WTC11 (cell line): Measurements from ENCODE around the gene GNG2. TPM values are rescaled to one million over a fixed set of nuclear protein-coding genes. Genes with fewer than 3 reads are reported as not detected.

Experiments
- ATAC-seq: fragments of 200-7000 bp; cut with Tn5 transposase; 2 replicates; pipeline ENCODE4 v1.10.0; 2021; ENCODE audit warnings: mild to moderate bottlenecking, moderate library complexity
- CTCF ChIA-PET: fragments of 300-600 bp; sonication (Branson Sonifier 250); formaldehyde crosslinking; loops from one replicate; lab custom pipeline; 2021; ENCODE audit warnings: antibody characterized with exemption; lab: Charles Lee
- POLR2A ChIA-PET: fragments of 350-600 bp; sonication (Branson Sonifier 250); formaldehyde crosslinking; loops from one replicate; lab custom pipeline; 2021; ENCODE audit warnings: antibody characterized with exemption; lab: Charles Lee
- DNase-seq: peaks from one replicate; pipeline ENCODE4 v3.0.0; 2021; ENCODE audit warnings: low spot score
- H3K27ac Mint-ChIP-seq: 2 replicates; pipeline ENCODE4 v1.8.0; 2021; ENCODE audit warnings: mixed read lengths
- H3K27me3 Mint-ChIP-seq: 2 replicates; pipeline ENCODE4 v1.8.0; 2021; ENCODE audit warnings: low read depth, mild to moderate bottlenecking, moderate library complexity, mixed read lengths
- H3K36me3 Mint-ChIP-seq: 2 replicates; pipeline ENCODE4 v1.8.0; 2021; ENCODE audit warnings: mixed read lengths
- H3K4me1 Mint-ChIP-seq: 2 replicates; pipeline ENCODE4 v1.8.0; 2022; ENCODE audit warnings: mixed read lengths
- H3K4me3 Mint-ChIP-seq: 2 replicates; pipeline ENCODE4 v1.8.0; 2021; ENCODE audit warnings: mild to moderate bottlenecking, moderate library complexity, mixed read lengths
- H3K9me3 Mint-ChIP-seq: 2 replicates; pipeline ENCODE4 v1.8.0; 2021; ENCODE audit warnings: mixed read lengths
- CBFB ChIP-seq: sonication (generic); formaldehyde crosslinking; IDR thresholded peaks from 2 replicates; pipeline ENCODE4 v1.8.1; 2022; ENCODE audit warnings: mild to moderate bottlenecking, low read depth, missing genetic modification reagents
- ELF4 ChIP-seq: sonication (generic); formaldehyde crosslinking; IDR thresholded peaks from 2 replicates; pipeline ENCODE4 v1.8.1; 2022; ENCODE audit warnings: low read depth, mild to moderate bottlenecking, moderate library complexity, missing genetic modification reagents
- FOXJ3 ChIP-seq: sonication (generic); formaldehyde crosslinking; IDR thresholded peaks from 2 replicates; pipeline ENCODE4 v1.9.0; 2021; ENCODE audit warnings: missing genetic modification reagents, mild to moderate bottlenecking, borderline replicate concordance
- GTF2I ChIP-seq: fragments of 250-450 bp; sonication (Bioruptor Pico); conservative IDR thresholded peaks from 2 replicates; pipeline ENCODE4 v1.4.0; 2021; ENCODE audit warnings: mild to moderate bottlenecking
- HMGA2 ChIP-seq: fragments of 250-450 bp; sonication (Bioruptor Pico); IDR thresholded peaks from 2 replicates; pipeline ENCODE4 v1.4.0; 2021; ENCODE audit warnings: mild to moderate bottlenecking, moderate library complexity
- IRF2 ChIP-seq: sonication (generic); formaldehyde crosslinking; IDR thresholded peaks from 2 replicates; pipeline ENCODE4 v1.8.0; 2022; ENCODE audit warnings: low read depth, missing genetic modification reagents, borderline replicate concordance
- JUN ChIP-seq: sonication (generic); formaldehyde crosslinking; IDR thresholded peaks from 2 replicates; pipeline ENCODE4 v1.8.0; 2023; ENCODE audit warnings: mild to moderate bottlenecking, missing genetic modification reagents
- MXD4 ChIP-seq: fragments of 250-450 bp; sonication (Bioruptor Pico); IDR thresholded peaks from 2 replicates; pipeline ENCODE4 v1.8.0; 2021; ENCODE audit warnings: mild to moderate bottlenecking, moderate library complexity, borderline replicate concordance
- NR2C2 ChIP-seq: sonication (generic); formaldehyde crosslinking; IDR thresholded peaks from 2 replicates; pipeline ENCODE4 v1.8.0; 2022; ENCODE audit warnings: mild to moderate bottlenecking, missing genetic modification reagents
- TCF7 ChIP-seq: sonication (generic); formaldehyde crosslinking; IDR thresholded peaks from 2 replicates; pipeline ENCODE4 v1.8.0; 2022; ENCODE audit warnings: mild to moderate bottlenecking, low read depth, missing genetic modification reagents, moderate library complexity
- ZNF219 ChIP-seq: sonication (generic); formaldehyde crosslinking; IDR thresholded peaks from 2 replicates; pipeline ENCODE4 v1.8.0; 2023; ENCODE audit warnings: missing genetic modification reagents, mild to moderate bottlenecking, borderline replicate concordance
- ZNF232 ChIP-seq: sonication (generic); formaldehyde crosslinking; IDR thresholded peaks from 2 replicates; pipeline ENCODE4 v1.8.0; 2022; ENCODE audit warnings: mild to moderate bottlenecking, missing genetic modification reagents
- ZNF317 ChIP-seq: sonication (generic); formaldehyde crosslinking; IDR thresholded peaks from 2 replicates; pipeline ENCODE4 v1.8.1; 2023; ENCODE audit warnings: low read depth, mild to moderate bottlenecking, moderate library complexity, missing genetic modification reagents, borderline replicate concordance
- ZNF423 ChIP-seq: fragments of 250-450 bp; sonication (Bioruptor Pico); IDR thresholded peaks from 2 replicates; pipeline ENCODE4 v2.1.2; 2022; ENCODE audit warnings: mild to moderate bottlenecking, moderate library complexity
- total RNA-seq: library from RNA; stranded (reverse); gene quantifications from 3 replicates; pipeline ENCODE4 v1.2.3, GENCODE V29; 2021
- TF ChIP-seq, protein P1 (sequence below): sonication (generic); formaldehyde crosslinking; IDR thresholded peaks from 2 replicates; pipeline ENCODE4 v1.8.1; 2022; ENCODE audit warnings: mild to moderate bottlenecking, moderate library complexity, missing genetic modification reagents
- TF ChIP-seq, protein P2 (sequence below): fragments of 250-450 bp; sonication (Bioruptor Pico); IDR thresholded peaks from 2 replicates; pipeline ENCODE4 v1.8.0; 2021; ENCODE audit warnings: mild to moderate bottlenecking
- TF ChIP-seq, protein P3 (sequence below): sonication (generic); formaldehyde crosslinking; IDR thresholded peaks from 2 replicates; pipeline ENCODE4 v1.8.1; 2023; ENCODE audit warnings: mild to moderate bottlenecking, moderate library complexity, missing genetic modification reagents
- TF ChIP-seq, protein P4 (sequence below): fragments of 250-450 bp; sonication (Bioruptor Pico); IDR thresholded peaks from 2 replicates; pipeline ENCODE4 v2.1.2; 2022; ENCODE audit warnings: mild to moderate bottlenecking, moderate library complexity
- TF ChIP-seq, protein P5 (sequence below): fragments of 250-450 bp; sonication (Bioruptor Pico); IDR thresholded peaks from 2 replicates; pipeline ENCODE4 v1.9.0; 2021; ENCODE audit warnings: mild to moderate bottlenecking
- TF ChIP-seq, protein P6 (sequence below): sonication (generic); formaldehyde crosslinking; IDR thresholded peaks from 2 replicates; pipeline ENCODE4 v1.8.0; 2023; ENCODE audit warnings: mild to moderate bottlenecking, missing genetic modification reagents
- TF ChIP-seq, protein P7 (sequence below): sonication (generic); formaldehyde crosslinking; IDR thresholded peaks from 2 replicates; pipeline ENCODE4 v1.8.1; 2022; ENCODE audit warnings: low read depth, mild to moderate bottlenecking, moderate library complexity, missing genetic modification reagents, borderline replicate concordance
- TF ChIP-seq, protein P8 (sequence below): sonication (generic); formaldehyde crosslinking; IDR thresholded peaks from 2 replicates; pipeline ENCODE4 v1.8.0; 2022; ENCODE audit warnings: mild to moderate bottlenecking, missing genetic modification reagents

The GNG2 gene
- total RNA-seq, 1 experiment from 2014 or later, result 10.7 TPM

DNA sequence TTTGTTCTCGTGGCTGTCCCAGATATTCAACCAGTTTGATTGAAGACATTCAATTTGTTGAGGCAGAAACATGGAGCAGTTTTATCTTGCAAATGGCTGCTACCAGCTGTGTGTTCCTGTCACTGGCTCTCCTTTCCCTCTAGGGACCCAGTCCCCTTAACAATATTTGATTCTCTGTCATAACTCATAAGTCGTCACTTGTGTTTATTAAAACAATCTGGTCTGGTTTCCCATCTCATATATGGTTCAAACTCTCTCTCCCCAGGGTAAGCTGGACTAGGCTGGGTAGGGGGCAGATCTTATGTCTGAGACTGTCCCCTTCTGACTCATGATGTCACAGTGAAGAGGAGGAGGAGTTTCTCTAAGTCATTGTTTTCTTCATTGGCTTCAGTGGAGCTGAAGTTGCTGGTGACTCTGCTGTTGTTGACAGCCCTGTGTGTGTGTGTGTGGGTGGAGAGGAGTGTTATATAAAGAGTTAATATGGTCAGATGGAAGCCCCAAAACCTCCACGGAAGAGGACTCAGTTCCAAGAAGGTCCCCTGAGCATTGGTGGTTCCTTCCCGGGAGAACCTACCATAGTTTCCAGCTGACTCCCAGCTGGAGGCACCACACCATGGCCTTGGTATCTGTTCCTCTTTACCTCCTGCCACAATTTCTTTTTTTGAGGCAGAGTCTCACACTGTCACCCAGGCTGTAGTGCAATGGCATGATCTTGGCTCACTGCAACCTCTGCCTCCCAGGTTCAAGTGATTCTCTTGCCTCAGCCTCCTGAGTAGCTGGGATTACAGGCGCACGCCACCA lies 16.1 kb upstream of the GNG2 start (continued):
- TF ChIP-seq, protein P1, sequence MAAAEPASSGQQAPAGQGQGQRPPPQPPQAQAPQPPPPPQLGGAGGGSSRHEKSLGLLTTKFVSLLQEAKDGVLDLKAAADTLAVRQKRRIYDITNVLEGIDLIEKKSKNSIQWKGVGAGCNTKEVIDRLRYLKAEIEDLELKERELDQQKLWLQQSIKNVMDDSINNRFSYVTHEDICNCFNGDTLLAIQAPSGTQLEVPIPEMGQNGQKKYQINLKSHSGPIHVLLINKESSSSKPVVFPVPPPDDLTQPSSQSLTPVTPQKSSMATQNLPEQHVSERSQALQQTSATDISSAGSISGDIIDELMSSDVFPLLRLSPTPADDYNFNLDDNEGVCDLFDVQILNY, result no peak
- TF ChIP-seq TCF7 (no peak), ZNF219 (CRISPR knock-in tag) (no peak), NR2C2 (CRISPR knock-in tag) (no peak), ZNF317 (CRISPR knock-in tag) (no peak), CBFB (no peak), FOXJ3 (CRISPR knock-in tag) (no peak), MXD4 (CRISPR knock-in tag) (no peak)
- TF ChIP-seq, protein P2, sequence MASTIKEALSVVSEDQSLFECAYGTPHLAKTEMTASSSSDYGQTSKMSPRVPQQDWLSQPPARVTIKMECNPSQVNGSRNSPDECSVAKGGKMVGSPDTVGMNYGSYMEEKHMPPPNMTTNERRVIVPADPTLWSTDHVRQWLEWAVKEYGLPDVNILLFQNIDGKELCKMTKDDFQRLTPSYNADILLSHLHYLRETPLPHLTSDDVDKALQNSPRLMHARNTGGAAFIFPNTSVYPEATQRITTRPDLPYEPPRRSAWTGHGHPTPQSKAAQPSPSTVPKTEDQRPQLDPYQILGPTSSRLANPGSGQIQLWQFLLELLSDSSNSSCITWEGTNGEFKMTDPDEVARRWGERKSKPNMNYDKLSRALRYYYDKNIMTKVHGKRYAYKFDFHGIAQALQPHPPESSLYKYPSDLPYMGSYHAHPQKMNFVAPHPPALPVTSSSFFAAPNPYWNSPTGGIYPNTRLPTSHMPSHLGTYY, result no peak
- TF ChIP-seq, protein P3, sequence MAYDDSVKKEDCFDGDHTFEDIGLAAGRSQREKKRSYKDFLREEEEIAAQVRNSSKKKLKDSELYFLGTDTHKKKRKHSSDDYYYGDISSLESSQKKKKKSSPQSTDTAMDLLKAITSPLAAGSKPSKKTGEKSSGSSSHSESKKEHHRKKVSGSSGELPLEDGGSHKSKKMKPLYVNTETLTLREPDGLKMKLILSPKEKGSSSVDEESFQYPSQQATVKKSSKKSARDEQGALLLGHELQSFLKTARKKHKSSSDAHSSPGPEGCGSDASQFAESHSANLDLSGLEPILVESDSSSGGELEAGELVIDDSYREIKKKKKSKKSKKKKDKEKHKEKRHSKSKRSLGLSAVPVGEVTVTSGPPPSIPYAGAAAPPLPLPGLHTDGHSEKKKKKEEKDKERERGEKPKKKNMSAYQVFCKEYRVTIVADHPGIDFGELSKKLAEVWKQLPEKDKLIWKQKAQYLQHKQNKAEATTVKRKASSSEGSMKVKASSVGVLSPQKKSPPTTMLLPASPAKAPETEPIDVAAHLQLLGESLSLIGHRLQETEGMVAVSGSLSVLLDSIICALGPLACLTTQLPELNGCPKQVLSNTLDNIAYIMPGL (CRISPR knock-in tag), result no peak
- TF ChIP-seq, all 79 proteins: peak for 0

DNA sequence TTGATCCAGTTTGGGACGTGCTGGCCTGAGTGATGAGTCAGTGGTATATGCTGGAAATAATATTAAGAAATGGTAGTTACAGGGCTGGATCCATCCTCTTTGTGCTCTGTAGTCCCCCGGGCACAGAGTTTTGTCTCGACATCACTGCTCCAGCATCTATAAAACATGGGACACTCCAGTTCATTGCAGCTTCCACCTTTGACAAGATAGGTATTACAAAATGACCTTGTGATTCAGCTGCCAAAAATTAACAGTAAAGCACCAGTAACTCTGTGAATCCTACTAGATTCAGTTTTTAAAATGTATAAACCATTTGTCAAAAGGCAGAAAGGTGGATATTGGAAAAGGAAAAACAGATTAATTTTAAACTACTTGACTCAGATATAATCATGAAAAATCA lies 14.6 kb upstream of the GNG2 start:
- ATAC-seq, result no peak
- no peak for DNase-seq
- peaks cover 27% of the 10 kb centered on the region for H3K4me1 Mint-ChIP-seq
- CTCF ChIA-PET, result interaction anchor here (0.6 to 1.5 kb wide), 2 partner anchors 15 to 16 kb away, joined by 4 read pairs; partner anchors contain the start of gene GNG2
- no peaks in the 10 kb centered on the region for H3K27me3 Mint-ChIP-seq
- POLR2A ChIA-PET, result no interaction called here
- H3K27ac Mint-ChIP-seq, result peak overlapping the region; percentile 76; the same call in 1 of the 2 replicates
- no peaks in the 10 kb centered on the region for H3K36me3 Mint-ChIP-seq
- no peaks in the 10 kb centered on the region for H3K9me3 Mint-ChIP-seq
- H3K4me3 Mint-ChIP-seq, result no peak overlapping the region; the same call in 1 of the 2 replicates
- TF ChIP-seq, protein P4, sequence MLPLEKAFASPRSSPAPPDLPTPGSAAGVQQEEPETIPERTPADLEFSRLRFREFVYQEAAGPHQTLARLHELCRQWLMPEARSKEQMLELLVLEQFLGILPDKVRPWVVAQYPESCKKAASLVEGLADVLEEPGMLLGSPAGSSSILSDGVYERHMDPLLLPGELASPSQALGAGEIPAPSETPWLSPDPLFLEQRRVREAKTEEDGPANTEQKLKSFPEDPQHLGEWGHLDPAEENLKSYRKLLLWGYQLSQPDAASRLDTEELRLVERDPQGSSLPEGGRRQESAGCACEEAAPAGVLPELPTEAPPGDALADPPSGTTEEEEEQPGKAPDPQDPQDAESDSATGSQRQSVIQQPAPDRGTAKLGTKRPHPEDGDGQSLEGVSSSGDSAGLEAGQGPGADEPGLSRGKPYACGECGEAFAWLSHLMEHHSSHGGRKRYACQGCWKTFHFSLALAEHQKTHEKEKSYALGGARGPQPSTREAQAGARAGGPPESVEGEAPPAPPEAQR, result no peak
- TF ChIP-seq, protein P5, sequence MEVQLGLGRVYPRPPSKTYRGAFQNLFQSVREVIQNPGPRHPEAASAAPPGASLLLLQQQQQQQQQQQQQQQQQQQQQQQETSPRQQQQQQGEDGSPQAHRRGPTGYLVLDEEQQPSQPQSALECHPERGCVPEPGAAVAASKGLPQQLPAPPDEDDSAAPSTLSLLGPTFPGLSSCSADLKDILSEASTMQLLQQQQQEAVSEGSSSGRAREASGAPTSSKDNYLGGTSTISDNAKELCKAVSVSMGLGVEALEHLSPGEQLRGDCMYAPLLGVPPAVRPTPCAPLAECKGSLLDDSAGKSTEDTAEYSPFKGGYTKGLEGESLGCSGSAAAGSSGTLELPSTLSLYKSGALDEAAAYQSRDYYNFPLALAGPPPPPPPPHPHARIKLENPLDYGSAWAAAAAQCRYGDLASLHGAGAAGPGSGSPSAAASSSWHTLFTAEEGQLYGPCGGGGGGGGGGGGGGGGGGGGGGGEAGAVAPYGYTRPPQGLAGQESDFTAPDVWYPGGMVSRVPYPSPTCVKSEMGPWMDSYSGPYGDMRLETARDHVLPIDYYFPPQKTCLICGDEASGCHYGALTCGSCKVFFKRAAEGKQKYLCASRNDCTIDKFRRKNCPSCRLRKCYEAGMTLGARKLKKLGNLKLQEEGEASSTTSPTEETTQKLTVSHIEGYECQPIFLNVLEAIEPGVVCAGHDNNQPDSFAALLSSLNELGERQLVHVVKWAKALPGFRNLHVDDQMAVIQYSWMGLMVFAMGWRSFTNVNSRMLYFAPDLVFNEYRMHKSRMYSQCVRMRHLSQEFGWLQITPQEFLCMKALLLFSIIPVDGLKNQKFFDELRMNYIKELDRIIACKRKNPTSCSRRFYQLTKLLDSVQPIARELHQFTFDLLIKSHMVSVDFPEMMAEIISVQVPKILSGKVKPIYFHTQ, result no peak
- no peak for TF ChIP-seq ZNF423 (CRISPR knock-in tag)
- TF ChIP-seq GTF2I (CRISPR knock-in tag), result no peak
- TF ChIP-seq, protein P6, sequence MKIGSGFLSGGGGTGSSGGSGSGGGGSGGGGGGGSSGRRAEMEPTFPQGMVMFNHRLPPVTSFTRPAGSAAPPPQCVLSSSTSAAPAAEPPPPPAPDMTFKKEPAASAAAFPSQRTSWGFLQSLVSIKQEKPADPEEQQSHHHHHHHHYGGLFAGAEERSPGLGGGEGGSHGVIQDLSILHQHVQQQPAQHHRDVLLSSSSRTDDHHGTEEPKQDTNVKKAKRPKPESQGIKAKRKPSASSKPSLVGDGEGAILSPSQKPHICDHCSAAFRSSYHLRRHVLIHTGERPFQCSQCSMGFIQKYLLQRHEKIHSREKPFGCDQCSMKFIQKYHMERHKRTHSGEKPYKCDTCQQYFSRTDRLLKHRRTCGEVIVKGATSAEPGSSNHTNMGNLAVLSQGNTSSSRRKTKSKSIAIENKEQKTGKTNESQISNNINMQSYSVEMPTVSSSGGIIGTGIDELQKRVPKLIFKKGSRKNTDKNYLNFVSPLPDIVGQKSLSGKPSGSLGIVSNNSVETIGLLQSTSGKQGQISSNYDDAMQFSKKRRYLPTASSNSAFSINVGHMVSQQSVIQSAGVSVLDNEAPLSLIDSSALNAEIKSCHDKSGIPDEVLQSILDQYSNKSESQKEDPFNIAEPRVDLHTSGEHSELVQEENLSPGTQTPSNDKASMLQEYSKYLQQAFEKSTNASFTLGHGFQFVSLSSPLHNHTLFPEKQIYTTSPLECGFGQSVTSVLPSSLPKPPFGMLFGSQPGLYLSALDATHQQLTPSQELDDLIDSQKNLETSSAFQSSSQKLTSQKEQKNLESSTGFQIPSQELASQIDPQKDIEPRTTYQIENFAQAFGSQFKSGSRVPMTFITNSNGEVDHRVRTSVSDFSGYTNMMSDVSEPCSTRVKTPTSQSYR (CRISPR knock-in tag), result no peak
- TF ChIP-seq, protein P7, sequence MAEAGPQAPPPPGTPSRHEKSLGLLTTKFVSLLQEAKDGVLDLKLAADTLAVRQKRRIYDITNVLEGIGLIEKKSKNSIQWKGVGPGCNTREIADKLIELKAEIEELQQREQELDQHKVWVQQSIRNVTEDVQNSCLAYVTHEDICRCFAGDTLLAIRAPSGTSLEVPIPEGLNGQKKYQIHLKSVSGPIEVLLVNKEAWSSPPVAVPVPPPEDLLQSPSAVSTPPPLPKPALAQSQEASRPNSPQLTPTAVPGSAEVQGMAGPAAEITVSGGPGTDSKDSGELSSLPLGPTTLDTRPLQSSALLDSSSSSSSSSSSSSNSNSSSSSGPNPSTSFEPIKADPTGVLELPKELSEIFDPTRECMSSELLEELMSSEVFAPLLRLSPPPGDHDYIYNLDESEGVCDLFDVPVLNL (CRISPR knock-in tag), result no peak
- no peak for TF ChIP-seq HMGA2 (CRISPR knock-in tag)
- TF ChIP-seq ELF4 (CRISPR knock-in tag), result no peak
- no peak for TF ChIP-seq ZNF232 (CRISPR knock-in tag)
- TF ChIP-seq IRF2 (CRISPR knock-in tag), result no peak
- TF ChIP-seq, protein P8, sequence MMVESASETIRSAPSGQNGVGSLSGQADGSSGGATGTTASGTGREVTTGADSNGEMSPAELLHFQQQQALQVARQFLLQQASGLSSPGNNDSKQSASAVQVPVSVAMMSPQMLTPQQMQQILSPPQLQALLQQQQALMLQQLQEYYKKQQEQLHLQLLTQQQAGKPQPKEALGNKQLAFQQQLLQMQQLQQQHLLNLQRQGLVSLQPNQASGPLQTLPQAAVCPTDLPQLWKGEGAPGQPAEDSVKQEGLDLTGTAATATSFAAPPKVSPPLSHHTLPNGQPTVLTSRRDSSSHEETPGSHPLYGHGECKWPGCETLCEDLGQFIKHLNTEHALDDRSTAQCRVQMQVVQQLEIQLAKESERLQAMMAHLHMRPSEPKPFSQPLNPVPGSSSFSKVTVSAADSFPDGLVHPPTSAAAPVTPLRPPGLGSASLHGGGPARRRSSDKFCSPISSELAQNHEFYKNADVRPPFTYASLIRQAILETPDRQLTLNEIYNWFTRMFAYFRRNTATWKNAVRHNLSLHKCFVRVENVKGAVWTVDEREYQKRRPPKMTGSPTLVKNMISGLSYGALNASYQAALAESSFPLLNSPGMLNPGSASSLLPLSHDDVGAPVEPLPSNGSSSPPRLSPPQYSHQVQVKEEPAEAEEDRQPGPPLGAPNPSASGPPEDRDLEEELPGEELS, result no peak
- TF ChIP-seq JUN (CRISPR knock-in tag), result no peak
